ENCODE results near the gene ZDHHC16.
"Not testable (repeated sequence)": the region's sequence is repeated elsewhere in the genome, so short reads cannot be mapped to it uniquely, and the experiment has no call there.

DNA sequence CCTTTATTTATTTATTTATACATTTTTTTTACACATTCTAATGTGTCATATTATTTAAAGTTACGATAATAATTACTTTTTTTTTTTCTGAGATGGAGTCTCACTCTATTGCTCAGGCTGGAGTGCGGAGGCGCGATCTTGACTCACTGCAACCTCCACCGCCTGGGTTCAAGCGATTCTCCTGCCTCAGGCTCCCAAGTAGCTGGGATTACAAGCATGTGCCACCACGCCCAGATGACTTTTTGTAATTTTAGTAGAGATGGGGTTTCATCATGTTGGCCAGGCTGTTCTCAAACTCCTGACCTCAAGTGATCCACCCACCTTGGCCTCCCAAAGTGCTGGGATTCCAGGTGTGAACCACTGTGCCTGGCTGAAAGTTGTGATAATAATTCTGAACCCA, 39.5 kb upstream of the ZDHHC16 start:
- not testable (repeated sequence) for TF ChIP-seq ZNF8, GLIS3, RARB (CRISPR knock-in tag; IDR thresholded peaks at IDR 0.05)
- TF ChIP-seq, protein P1, sequence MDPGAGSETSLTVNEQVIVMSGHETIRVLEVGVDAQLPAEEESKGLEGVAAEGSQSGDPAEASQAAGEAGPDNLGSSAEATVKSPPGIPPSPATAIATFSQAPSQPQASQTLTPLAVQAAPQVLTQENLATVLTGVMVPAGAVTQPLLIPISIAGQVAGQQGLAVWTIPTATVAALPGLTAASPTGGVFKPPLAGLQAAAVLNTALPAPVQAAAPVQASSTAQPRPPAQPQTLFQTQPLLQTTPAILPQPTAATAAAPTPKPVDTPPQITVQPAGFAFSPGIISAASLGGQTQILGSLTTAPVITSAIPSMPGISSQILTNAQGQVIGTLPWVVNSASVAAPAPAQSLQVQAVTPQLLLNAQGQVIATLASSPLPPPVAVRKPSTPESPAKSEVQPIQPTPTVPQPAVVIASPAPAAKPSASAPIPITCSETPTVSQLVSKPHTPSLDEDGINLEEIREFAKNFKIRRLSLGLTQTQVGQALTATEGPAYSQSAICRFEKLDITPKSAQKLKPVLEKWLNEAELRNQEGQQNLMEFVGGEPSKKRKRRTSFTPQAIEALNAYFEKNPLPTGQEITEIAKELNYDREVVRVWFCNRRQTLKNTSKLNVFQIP (CRISPR knock-in tag; IDR thresholded peaks at IDR 0.05; ENCODE audit: borderline replicate concordance, low read depth) = not testable (repeated sequence)
